ENCODE results near the gene ZNF831.

The ZNF831 gene

GRCh38 chr20:59157961-59158541, 5.6 kb upstream of the ZNF831 start:
- DNase-seq: no peak

DNA sequence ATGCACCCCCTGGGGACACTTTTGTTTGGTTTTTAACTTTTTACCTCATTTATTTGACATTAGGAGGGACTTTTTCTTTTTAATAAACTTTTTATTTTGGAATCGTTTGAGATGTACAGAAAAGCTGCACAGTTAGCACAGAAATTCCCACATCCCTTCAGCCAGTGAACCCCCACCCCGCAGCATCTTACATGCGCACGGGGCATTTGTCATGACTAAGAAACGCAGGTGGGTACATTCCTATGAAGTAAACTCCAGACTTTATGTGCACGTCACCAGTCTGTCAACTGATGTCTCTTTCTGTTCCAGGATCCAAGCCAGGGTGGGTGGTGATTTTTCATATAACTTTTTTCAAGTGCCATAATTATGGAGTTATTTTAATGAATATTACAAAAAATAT, 4.9 kb upstream of the ZNF831 start:
- DNase-seq: no peak

DNA sequence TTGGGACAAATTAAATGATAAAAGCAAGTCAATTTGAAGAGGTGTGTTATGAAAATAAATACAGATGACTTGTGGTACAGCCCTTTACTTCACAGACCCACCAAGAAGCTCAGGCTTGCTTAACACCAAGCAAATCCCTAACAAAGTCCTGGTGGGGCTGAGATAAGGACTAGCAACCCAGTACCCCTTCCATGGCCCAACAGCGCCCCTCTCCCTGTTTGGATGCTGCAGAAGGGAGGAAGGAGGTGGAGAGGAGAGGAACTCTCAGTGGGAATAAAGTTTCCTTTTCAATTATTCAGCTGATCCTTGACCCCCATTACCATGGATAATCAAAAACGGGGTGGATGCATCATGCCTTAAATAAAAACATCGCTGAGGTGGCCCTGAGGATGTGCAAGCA, 4.5 kb upstream of the ZNF831 start:
- no peak for DNase-seq

GRCh38 chr20:59159493-59160376, 3.9 kb upstream of the ZNF831 start:
- no peak for DNase-seq

DNA sequence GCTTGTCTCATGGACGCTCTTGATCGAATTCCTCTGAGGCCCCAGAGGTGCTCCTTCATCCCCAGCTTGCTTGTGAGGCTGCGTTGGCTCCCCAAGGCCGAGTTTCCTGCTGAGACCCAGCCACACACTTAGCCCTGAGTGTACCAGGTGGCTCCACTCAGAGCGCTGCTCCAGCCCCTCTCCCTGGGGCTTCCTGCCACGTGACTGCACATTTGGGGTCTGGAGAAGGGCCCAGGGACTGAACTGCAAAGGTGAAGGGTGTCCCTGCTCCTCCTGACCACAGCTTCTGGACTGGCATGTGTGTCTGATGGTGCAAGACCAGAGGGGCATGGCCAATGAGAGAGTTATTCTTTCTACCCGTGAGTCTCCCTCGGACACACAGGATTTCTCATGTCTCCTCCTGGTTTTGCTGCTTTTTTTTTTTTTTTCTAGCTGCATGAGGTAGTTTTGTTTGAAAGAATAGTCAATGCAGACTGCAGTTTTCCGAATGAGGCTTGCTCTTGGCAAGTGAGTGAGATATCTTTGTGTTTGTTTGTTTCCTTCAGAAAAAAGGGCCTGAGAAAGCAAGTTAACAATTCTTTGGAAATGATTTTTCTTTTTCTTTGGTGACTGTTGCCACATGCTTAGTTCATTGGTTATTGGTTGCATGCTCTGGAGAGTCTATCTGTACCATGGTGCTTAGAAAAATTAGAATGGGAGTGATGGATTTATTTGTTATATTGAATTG, 3.1 kb upstream of the ZNF831 start:
- no peak for DNase-seq

DNA sequence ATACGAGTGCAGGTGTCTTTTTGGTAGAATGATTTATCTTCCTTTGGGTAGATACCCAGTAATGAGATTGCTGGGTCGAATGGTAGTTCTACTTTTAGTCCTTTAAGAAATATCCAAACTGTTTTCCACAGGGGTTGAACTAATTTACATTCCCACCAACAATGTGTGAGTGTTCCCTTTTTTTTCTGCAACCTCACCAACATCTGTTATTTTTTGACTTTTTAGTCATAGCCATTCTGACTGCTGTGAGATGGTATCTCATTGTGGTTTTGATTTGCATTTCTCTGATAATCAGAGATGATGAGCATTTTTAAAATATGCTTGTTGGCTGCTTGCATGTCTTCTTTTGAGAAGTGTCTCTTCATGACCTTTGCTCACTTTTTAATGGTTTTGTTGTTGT, 1.9 kb upstream of the ZNF831 start:
- no peak for DNase-seq

- DNase-seq: no peak
Measured at GRCh38 chr20:59164686-59165391, 1.2 kb downstream of the ZNF831 start.

DNA sequence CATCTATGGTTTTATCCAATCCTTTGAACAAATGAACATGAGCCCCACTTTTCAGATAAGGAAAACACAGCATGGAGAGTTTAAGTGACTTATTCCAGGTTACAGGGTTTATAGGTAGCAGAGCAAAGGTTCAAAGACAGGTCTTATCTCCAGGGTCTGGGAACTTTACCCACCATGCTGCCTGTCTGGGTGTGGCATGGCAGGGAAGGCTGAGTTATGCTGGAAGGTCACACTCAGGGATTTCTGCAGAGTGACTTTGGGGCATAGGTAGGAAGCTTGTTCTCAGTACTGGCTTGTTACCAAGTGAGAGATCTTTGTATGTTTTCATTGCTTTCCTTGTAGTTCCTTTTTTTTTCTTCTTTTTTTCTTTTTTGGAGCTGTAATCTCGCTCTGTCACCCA, 1.8 kb downstream of the ZNF831 start:
- DNase-seq: no peak

DNA sequence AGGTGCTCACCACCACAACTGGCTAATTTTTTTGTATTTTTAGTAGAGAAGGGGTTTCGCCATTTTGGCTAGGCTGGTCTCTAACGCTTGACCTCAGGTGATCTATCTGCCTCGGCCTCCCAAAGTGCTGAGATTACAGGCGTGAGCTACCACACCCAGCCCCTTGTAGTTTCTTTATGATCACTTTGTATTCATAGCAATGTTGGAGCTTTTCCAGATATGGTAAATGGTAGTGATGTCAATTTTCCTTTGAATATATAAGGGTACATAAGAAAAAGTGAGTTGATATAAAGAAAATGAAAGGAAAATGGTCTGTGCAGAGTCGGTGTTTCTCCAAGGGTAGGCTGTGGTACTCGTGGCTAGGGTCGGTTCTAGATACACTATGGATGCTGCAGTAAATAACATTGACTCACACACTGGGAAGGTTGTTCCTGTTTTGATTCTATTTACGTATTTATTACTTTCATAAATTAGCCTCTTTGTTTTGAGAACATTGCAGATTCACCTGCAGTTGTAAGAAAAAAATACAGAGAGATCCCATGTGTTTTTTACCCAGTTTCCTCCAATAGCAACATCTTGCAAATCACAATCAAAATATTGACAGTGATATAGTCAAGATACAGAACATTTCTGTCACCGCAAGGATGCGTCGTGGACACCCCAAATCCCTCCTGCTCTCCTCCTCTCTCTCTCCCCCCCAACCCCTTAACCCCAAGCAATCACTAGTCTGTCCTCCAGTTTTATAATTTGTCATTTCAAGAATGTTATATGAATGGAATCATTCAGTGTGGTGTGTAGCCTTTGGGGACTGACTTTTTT, 2.5 kb downstream of the ZNF831 start:
- DNase-seq: no peak

- DNase-seq: no peak
Measured at GRCh38 chr20:59170406-59171349, 7.1 kb downstream of the ZNF831 start.

DNA sequence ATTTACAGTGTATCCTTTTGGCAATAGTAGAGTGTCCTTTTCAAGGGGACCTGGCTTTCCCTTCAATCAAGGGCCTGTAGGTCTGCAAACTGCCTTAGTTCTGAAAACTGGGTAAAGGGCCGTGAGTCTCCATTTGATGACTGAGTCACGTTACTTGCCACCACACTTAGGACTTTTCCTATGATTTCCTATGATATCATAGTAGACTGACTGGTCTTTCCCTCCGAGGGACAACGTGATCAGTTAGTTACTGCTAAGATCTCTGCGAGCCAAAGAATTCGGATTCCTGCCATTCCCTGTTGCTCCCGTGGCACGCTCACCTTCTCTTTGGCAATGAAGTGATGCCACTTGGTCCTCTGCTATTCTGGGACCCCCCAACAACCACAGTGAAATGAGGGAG, 8.4 kb downstream of the ZNF831 start:
- no peak for DNase-seq

- DNase-seq: no peak
Measured at GRCh38 chr20:59173938-59174491, 10.4 kb downstream of the ZNF831 start.

DNA sequence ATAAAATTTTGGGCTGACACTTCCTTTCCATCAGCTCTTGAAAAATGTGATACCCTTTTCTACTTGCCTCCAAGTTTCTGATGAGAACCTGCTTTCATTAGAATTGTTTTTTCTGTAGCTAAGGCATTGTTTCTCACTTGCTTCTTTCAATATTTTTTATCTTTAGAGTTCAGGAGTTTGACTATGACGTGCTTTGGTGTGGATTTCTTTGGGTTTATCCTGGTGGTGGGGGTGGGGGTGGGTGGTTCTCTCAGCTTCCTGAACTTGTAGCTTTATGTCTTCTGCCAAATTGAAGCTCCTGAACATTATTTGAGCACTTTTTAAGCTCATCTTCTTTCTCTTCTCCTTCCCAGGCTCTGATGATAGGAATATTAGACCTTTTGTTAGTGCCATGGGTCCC, 11.4 kb downstream of the ZNF831 start:
- DNase-seq: no peak

DNA sequence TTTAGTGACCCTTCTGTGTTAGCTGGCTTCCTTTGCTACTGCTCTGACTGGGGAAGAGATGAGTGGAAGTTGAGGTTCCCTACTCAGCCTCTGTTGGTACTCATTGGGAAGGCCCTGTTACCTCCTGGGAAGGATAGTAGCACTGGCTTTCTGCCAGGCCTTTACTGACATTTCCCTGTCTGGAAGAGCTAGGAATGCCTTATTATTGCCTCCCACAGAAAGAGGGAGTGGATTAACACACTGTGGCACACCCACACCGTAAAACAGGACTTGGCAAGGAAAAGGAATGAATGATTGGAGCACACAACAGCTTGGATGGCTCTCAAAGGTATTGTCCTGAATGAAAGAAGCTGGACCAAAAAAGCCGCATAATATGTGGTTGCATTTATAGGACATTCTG, 12.2 kb downstream of the ZNF831 start:
- DNase-seq: no peak

DNA sequence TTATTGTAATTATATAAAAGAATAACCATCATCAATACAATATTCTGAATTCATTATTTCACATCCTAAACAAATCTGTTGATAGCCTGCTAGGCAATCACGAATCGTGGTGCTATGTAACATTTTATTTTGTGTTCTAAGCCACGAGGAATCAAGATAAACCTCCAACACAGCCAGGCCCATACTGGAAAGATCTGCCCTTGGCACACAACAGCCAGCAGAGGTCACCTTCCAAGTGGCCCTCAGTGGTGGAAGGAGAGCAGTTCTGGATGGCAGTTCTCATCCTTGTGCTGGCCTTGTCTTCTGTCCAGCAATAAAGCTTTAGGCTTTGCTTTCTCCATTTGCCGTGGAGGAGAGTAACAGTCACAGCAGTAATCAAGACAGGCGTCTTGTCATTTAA, 13.2 kb downstream of the ZNF831 start:
- DNase-seq: no peak

GRCh38 chr20:59177266-59178250, 13.9 kb downstream of the ZNF831 start:
- no peak for DNase-seq

DNA sequence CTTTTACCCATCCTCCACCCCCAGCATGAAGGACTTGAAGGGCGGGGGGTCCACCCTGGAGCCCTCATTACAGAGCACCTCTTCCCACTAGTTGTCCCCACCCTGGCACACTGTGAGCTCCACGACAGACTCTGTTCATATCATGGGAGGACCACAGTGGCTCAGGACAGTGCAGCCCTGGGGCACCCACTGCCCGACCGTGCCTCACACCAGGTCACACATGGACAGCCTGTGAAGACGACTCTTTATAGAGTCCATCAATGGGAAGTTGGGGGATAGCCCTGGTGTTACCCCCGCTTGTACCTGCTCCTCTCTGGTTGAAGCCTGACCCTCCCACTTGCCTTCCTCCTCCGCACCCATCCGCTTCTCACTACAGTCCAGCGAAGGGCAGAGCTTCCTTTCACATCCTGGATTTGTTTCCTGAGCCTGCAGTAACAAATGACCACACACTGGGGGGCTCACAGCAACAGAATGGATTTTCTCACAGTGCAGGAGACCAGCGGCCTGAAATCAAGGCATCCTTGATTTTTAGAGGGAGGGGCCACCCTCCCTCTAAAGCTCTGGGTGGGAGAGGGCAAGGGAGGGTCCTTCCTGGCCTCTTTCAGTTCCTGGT, 15.5 kb downstream of the ZNF831 start:
- DNase-seq: no peak

DNA sequence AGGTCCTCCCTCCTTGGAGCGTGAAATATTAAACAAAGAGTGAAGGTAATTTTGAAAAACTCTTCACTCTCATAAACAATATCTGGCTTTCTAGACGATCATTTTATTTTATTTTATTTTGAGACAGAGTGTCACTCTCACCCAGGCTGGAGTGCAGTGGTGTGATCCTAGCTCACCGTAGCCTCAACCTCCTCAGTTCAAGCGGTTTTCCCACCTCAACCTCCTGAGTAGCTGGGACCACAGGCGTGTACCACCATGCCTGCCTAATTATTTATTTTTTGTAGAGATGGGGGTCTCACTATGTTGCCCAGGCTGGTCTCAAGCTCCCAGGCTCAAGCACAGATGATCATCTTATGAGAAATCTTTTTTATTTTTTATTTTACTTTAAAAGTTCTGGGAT, 16.4 kb downstream of the ZNF831 start:
- no peak for DNase-seq

DNA sequence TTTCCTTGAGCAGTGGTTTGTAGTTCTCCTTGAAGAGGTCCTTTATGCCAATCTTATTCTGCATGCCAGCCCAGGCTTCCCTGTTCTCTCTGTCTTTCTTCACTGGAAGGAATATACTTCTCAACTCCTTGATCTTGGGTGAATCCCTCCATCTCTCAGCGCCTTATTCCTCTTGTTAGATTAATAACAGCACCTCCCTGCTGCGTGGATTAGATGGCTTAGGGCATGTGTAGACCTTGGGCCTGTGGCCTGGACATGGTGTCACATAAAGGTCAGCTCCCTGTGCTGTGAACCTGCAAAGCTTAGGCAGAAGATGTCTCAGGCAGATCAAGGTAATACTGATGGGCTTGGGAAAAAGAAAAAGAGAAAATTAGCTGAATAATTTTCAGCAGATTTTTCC, 18.3 kb downstream of the ZNF831 start:
- no peak for DNase-seq
